ENCODE data around the gene SLC9A8. TPM values are rescaled to one million over a fixed set of nuclear protein-coding genes. Genes with fewer than 3 reads are reported as not detected.

SLC9A8 gene
- total and polyA plus RNA-seq, 2 donors (not counting 1 experiment from before 2014, with no cell fraction given): 17.8 to 29.7 TPM

DNA sequence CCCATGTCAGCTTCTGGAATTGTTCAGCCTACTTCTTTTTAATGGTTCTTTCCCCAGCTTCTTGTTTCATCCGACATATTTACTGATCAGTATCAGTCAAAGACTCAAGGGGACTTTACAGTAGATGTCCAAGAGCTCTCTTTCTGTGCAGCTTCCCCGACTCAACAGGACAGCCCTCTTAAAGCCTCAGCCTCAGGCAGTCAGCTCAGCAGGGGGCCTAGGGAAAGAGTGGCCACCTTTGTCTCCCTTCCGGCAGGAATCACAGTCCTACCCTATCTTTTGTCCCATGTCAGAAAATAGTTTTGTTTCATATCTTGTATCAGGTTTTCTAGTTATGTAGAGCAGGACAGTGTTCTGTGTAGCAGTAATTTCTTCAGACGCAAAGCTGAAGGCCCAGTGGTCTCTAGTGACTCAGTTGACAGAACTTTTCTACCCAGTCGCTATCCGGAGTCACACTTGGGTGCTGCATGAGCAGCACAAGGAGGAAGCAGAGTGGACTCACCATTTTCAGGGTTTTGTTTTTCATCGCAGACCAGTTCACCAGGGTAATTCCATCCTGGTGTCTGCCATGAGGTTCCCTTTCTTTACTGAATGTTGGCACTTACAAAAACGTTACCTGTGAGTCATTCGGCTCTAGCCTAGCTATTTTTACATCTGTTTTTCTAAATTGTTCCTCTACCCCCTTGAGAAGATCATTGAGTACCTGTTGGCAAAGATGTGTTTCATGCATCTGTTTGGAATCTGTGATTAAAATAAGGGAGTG is 55.0 kb downstream of the SLC9A8 start:
- peak overlapping the region; percentile 20 for H3K27ac Mint-ChIP-seq
- no peak for ATAC-seq (ENCODE audit: low read depth)
- H3K36me3 ChIP-seq (replicated peaks in 1 of 2; ENCODE audit: control extremely low read depth in 1 of 2, control insufficient read depth in 1 of 2, extremely low read depth in 1 of 2, insufficient read depth in 2 of 2, low read length in 1 of 2): peaks cover 2 to 62% of the 10 kb centered on the region in 2 experiments

More for the DNA sequence above, 55.0 kb downstream of the SLC9A8 start:
- no peaks in the 10 kb centered on the region for H3K9me3 Mint-ChIP-seq (ENCODE audit: insufficient read depth)
- no peaks in the 10 kb centered on the region for H3K4me1 ChIP-seq (ENCODE audit: control insufficient read depth in 2 of 2, insufficient read depth in 2 of 2, low read length in 2 of 2)
- CTCF ChIA-PET: interaction anchor here (1.1 kb wide), 1 partner anchor 21 kb away, joined by 3 read pairs; no protein-coding TSS in a partner anchor
- TF ChIP-seq CTCF (IDR thresholded peaks at IDR 0.05) (no peak), EZH2 (IDR thresholded peaks at IDR 0.05; ENCODE audit: borderline replicate concordance, insufficient read depth, low read depth, low read length, poor library complexity, severe bottlenecking) (no peak)
- H3K4me3 ChIP-seq (ENCODE audit: control extremely low read depth in 1 of 5, extremely low read depth in 1 of 5, insufficient read depth in 1 of 5, low read depth in 2 of 5, low read length in 4 of 5): no peak overlapping the region
- no peak overlapping the region for H2AFZ ChIP-seq (ENCODE audit: insufficient read depth, low read depth, low read length, poor library complexity, severe bottlenecking)
- no peak overlapping the region for H3K4me3 Mint-ChIP-seq
- H3K9ac ChIP-seq (ENCODE audit: low read length): no peak overlapping the region
- H3K27me3 Mint-ChIP-seq: no peaks in the 10 kb centered on the region
- intact Hi-C loops (cut with micrococcal nuclease): no loop called here
- H3K27me3 ChIP-seq (replicated peaks in 1 of 4; ENCODE audit: control extremely low read depth in 1 of 4, control insufficient read depth in 3 of 4, insufficient read depth in 4 of 4, low read length in 3 of 4): no peaks in the 10 kb centered on the region
- WGBS (ENCODE audit: insufficient coverage): 81% methylated on average over 7 of the region's 9 CpGs
- H3K79me2 ChIP-seq (ENCODE audit: control insufficient read depth, insufficient read depth, low read length): no peaks in the 10 kb centered on the region
- no peak for DNase-seq
- POLR2A ChIA-PET: no interaction called here
- H3K4me1 Mint-ChIP-seq: peaks cover 6% of the 10 kb centered on the region
- no peak overlapping the region for H3K4me2 ChIP-seq (replicated peaks; ENCODE audit: low read depth, low read length, poor library complexity, severe bottlenecking)
- H3K9me3 ChIP-seq (ENCODE audit: control extremely low read depth in 1 of 3, control insufficient read depth in 2 of 3, insufficient read depth in 1 of 3, low read length in 2 of 3): no peaks in the 10 kb centered on the region
- no peaks in the 10 kb centered on the region for H4K20me1 ChIP-seq (ENCODE audit: control insufficient read depth, insufficient read depth, low read length, poor library complexity, severe bottlenecking)
- H3K27ac ChIP-seq (ENCODE audit: low read length in 2 of 2): no peak overlapping the region

Data from B cell (primary cell).